ENCODE measurements around the gene C18orf32.

DNA sequence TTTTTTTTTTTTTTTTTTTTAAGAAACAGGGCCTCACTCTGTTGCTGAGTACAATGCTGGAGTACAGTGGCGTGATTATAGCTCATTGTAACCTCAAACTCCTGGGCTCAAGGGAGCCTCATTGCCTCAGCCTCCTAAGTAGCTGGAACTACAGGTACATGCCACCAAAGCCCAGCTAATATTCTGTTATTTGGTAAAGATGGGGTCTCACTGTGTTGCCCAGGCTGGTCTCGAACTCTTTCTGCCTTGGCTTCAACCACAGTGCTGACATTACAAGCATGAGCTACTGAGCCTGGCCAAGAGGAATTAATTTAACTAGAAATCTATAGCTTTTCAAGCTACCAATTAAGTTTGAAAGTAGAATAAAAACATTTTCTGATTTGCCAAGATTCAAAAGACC is 54.4 kb downstream of the C18orf32 start:
- TF ChIP-seq SPI1 (IDR thresholded peaks at IDR 0.05; ENCODE audit: low read depth, low read length) (no peak), POU2F2 (IDR thresholded peaks at IDR 0.05; ENCODE audit: low read depth, low read length) (no peak), TAF1 (IDR thresholded peaks at IDR 0.05; ENCODE audit: low read depth, low read length) (no peak)
